Measurements from ENCODE around the gene TDRD6.

The TDRD6 gene

GRCh38 chr6:46704562-46704961 lies 16.9 kb downstream of the TDRD6 start:
- no peak for DNase-seq (ENCODE audit: extremely low read depth, low read depth)
- no peak for TF ChIP-seq CTCF (IDR thresholded peaks at IDR 0.05; ENCODE audit: low read depth, low read length, missing control alignments)
- H3K4me3 ChIP-seq (replicated peaks; ENCODE audit: low read depth, low read length), result no peak overlapping the region

GRCh38 chr6:46706464-46706863 lies 18.8 kb downstream of the TDRD6 start:
- DNase-seq (ENCODE audit: extremely low read depth, low read depth), result no peak
- no peak overlapping the region for H3K4me3 ChIP-seq (replicated peaks; ENCODE audit: low read depth, low read length)
- no peak for TF ChIP-seq CTCF (IDR thresholded peaks at IDR 0.05; ENCODE audit: low read depth, low read length, missing control alignments)

- no peak for DNase-seq (ENCODE audit: extremely low read depth, low read depth)
- H3K4me3 ChIP-seq (replicated peaks; ENCODE audit: low read depth, low read length), result no peak overlapping the region
- TF ChIP-seq CTCF (IDR thresholded peaks at IDR 0.05; ENCODE audit: low read depth, low read length, missing control alignments), result no peak
Observed at GRCh38 chr6:46711491-46711890, 23.8 kb downstream of the TDRD6 start.

- no peak overlapping the region for H3K4me3 ChIP-seq (replicated peaks; ENCODE audit: low read depth, low read length)
- DNase-seq (ENCODE audit: extremely low read depth, low read depth), result no peak
- TF ChIP-seq CTCF (IDR thresholded peaks at IDR 0.05; ENCODE audit: low read depth, low read length, missing control alignments), result no peak
Observed at GRCh38 chr6:46715141-46715540, 27.5 kb downstream of the TDRD6 start.

GRCh38 chr6:46719099-46719498 lies 31.4 kb downstream of the TDRD6 start:
- TF ChIP-seq CTCF (IDR thresholded peaks at IDR 0.05; ENCODE audit: low read depth, low read length, missing control alignments), result no peak
- peak; percentile 10 for DNase-seq (ENCODE audit: extremely low read depth, low read depth)
- no peak overlapping the region for H3K4me3 ChIP-seq (replicated peaks; ENCODE audit: low read depth, low read length)

GRCh38 chr6:46720401-46720800 lies 32.7 kb downstream of the TDRD6 start:
- no peak for TF ChIP-seq CTCF (IDR thresholded peaks at IDR 0.05; ENCODE audit: low read depth, low read length, missing control alignments)
- DNase-seq (ENCODE audit: extremely low read depth, low read depth), result no peak
- no peak overlapping the region for H3K4me3 ChIP-seq (replicated peaks; ENCODE audit: low read depth, low read length)

GRCh38 chr6:46729787-46730326 lies 42.2 kb downstream of the TDRD6 start:
- DNase-seq (ENCODE audit: extremely low read depth, low read depth), result no peak
- no peak overlapping the region for H3K4me3 ChIP-seq (replicated peaks; ENCODE audit: low read depth, low read length)
- TF ChIP-seq CTCF (IDR thresholded peaks at IDR 0.05; ENCODE audit: low read depth, low read length, missing control alignments), result no peak

Measured in HFF-Myc (cell line).